HEK293T (cell line): ENCODE results near the gene OR52N4.

ENCODE experiments used
- ELF4 ChIP-seq: fragments of 450-650 bp; IDR thresholded peaks from 2 replicates; pipeline ENCODE4 v1.6.1; 2017; ENCODE audit warnings: antibody characterized with exemption
- FOXA1 ChIP-seq: fragments of 450-650 bp; IDR thresholded peaks from 2 replicates; pipeline ENCODE4 v1.6.1; 2016; ENCODE audit warnings: mild to moderate bottlenecking
- FOXK2 ChIP-seq: fragments of 450-650 bp; IDR thresholded peaks from 2 replicates; pipeline ENCODE4 v1.6.1; 2016; ENCODE audit warnings: mild to moderate bottlenecking
- PKNOX1 ChIP-seq: fragments of 450-650 bp; IDR thresholded peaks from 2 replicates; pipeline ENCODE4 v1.6.1; 2016
- SUZ12 ChIP-seq: fragments of 450-650 bp; IDR thresholded peaks from 2 replicates; pipeline ENCODE4 v1.6.1; 2016; ENCODE audit warnings: mild to moderate bottlenecking
- ZNF384 ChIP-seq: fragments of 450-650 bp; IDR thresholded peaks from 2 replicates; pipeline ENCODE4 v1.6.1; 2016

GRCh38 chr11:5736396-5736795, 17.6 kb upstream of the OR52N4 start, which contains the start of gene OR56B1:
- TF ChIP-seq ZNF384 (no peak), ELF4 (no peak), FOXK2 (no peak), FOXA1 (no peak), SUZ12 (no peak), PKNOX1 (no peak)
